ENCODE results near the gene YIPF2. TPM values are rescaled to one million over a fixed set of nuclear protein-coding genes. Genes with fewer than 3 reads are reported as not detected.

YIPF2 gene
- total and polyA plus RNA-seq, 12 donors, result 13.7 to 36.7 (median 17.2) TPM

- peaks cover 0 to 51% (median 23%) of the 10 kb centered on the region in 9 donors for H3K4me1 ChIP-seq
- H3K27ac ChIP-seq, result peak overlapping the region in 4 of 10 donors; percentile 19 to 78 (median 50)
- ATAC-seq (peak in 6 of 8 donors; percentile 4 to 46 (median 19)), DNase-seq (no peak)
- WGBS, 2 donors, result 70 to 81% methylated on average over 9 to 10 of the region's 10 CpGs
- H3K4me3 ChIP-seq, result no peak overlapping the region
- no peaks in the 10 kb centered on the region for H3K36me3 ChIP-seq
- intact Hi-C loops (cut with DNase I), result no loop called here
- H3K27me3 ChIP-seq, result no peaks in the 10 kb centered on the region
- H3K9me3 ChIP-seq, result peaks cover 0 to 11% (median 3%) of the 10 kb centered on the region in 11 donors
- no peak for TF ChIP-seq CTCF (IDR thresholded peaks at IDR 0.05)
Observed at GRCh38 chr19:10898633-10899032, 29.8 kb downstream of the YIPF2 start.

GRCh38 chr19:10896851-10897526 is 31.4 kb downstream of the YIPF2 start:
- Histone ChIP-seq H3K4me1 (peaks cover 0 to 58% (median 30%) of the 10 kb centered on the region in 9 donors), H3K4me3 (no peak overlapping the region), H3K27me3 (no peaks in the 10 kb centered on the region), H3K36me3 (no peaks in the 10 kb centered on the region), H3K9me3 (no peaks in the 10 kb centered on the region), H3K27ac (no peak overlapping the region)
- 60 to 62% methylated on average over 7 of the region's 7 CpGs for WGBS, 2 donors
- TF ChIP-seq CTCF (IDR thresholded peaks at IDR 0.05), result no peak
- intact Hi-C loops (cut with DNase I), result no loop called here
- DNase-seq, result no peak
- peak in 1 of 8 donors; percentile 16 for ATAC-seq

- WGBS, 2 donors, result 80 to 82% methylated on average over 12 of the region's 12 CpGs
- intact Hi-C loops (cut with DNase I), result no loop called here
- no peak overlapping the region for H3K4me3 ChIP-seq
Observed at GRCh38 chr19:10895920-10896319, 32.5 kb downstream of the YIPF2 start.

GRCh38 chr19:10895363-10895762 is 33.1 kb downstream of the YIPF2 start:
- H3K27me3 ChIP-seq, result no peaks in the 10 kb centered on the region
- ATAC-seq (no peak), DNase-seq (no peak)
- no peak overlapping the region for H3K27ac ChIP-seq
- H3K9me3 ChIP-seq, result no peaks in the 10 kb centered on the region
- peaks cover 12 to 64% (median 41%) of the 10 kb centered on the region in 9 donors for H3K4me1 ChIP-seq
- no peak for TF ChIP-seq CTCF (IDR thresholded peaks at IDR 0.05)
- no peaks in the 10 kb centered on the region for H3K36me3 ChIP-seq
- intact Hi-C loops (cut with DNase I), result no loop called here
- H3K4me3 ChIP-seq, result no peak overlapping the region
- WGBS, 2 donors, result 86 to 88% methylated on average over 6 of the region's 6 CpGs

More at GRCh38 chr19:10895920-10896319, 32.5 kb downstream of the YIPF2 start:
- H3K27ac ChIP-seq, result no peak overlapping the region
- H3K4me1 ChIP-seq, result peaks cover 10 to 63% (median 40%) of the 10 kb centered on the region in 9 donors
- no peaks in the 10 kb centered on the region for H3K27me3 ChIP-seq
- no peak for DNase-seq
- H3K36me3 ChIP-seq, result no peaks in the 10 kb centered on the region
- H3K9me3 ChIP-seq, result no peaks in the 10 kb centered on the region
- no peak for ATAC-seq
- TF ChIP-seq CTCF (IDR thresholded peaks at IDR 0.05), result no peak
